ENCODE results near the gene SRRM3.

DNA sequence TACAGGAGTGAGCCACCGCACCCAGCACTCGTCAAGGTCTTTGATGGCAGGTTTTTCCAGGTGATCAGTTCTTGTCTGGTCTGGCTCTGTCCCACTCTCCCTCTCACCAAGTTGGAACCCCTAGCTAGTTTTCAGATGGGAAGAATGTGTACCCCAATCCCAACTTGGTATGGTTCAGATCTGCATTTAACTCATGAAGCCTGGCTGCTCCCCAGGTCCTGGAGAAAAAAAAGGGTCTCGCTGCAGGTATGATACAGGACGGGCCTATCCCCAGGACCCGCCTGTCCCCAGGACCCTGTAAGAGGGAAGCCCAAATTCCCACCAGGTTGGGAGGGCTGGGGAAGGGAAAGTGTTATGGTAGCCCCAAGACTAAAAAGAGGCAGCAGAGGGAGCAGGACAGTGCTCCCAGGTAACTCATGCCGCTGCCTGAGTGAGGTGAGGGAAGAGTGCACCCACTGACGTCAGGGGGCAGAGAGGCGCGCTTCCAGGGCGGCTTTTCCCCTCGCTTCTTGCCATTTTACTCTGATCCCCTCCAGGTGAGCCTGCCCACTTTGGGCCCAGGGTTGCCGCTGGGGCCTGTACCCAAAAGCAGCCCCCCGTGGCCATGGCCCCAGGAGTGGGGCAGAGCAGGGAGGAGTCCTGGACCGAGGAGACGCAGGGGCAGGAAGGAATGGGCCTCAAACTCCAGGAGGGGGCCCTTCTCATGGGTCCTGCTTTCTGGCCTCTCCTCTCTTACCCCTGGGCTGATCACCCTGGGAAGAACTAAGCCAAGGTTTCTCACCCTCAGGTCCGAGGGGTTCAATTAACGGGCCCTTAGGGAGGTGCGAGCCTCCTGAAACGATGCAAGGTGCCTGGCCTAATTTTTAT, 36.4 kb upstream of the SRRM3 start:
- TF ChIP-seq YY1 (IDR thresholded peaks at IDR 0.05; ENCODE audit: insufficient read depth, insufficient read length), result no peak
- TF ChIP-seq ZNF274 (IDR thresholded peaks at IDR 0.05; ENCODE audit: low read depth, low read length), result no peak
